Measurements from ENCODE around the gene TEAD1.

The TEAD1 gene

GRCh38 chr11:12673924-12674570 lies at the start of gene TEAD1:
TSS of gene TEAD1 (plus strand) at chr11:12674421.
- intact Hi-C loops (cut with DNase I) = loop anchor here (5.0 to 10.0 kb wide), 2 partner anchors 151 to 342 kb away; no protein-coding TSS in a partner anchor
- peak; percentile 92 to 100 (median 98) for DNase-seq

- intact Hi-C loops (cut with DNase I) = no loop called here
- DNase-seq = no peak
These were observed 49.6 kb upstream of the TEAD1 start for GRCh38 chr11:12624595-12624994.

- intact Hi-C loops (cut with DNase I) = no loop called here
- no peak for DNase-seq
These were observed 48.7 kb upstream of the TEAD1 start for GRCh38 chr11:12625438-12626071.

- intact Hi-C loops (cut with DNase I) = no loop called here
- DNase-seq = no peak
These were observed 47.6 kb upstream of the TEAD1 start for GRCh38 chr11:12626616-12627015.

GRCh38 chr11:12628314-12628713 lies 45.9 kb upstream of the TEAD1 start:
- no peak for DNase-seq
- intact Hi-C loops (cut with DNase I) = no loop called here

- intact Hi-C loops (cut with DNase I) = no loop called here
- no peak for DNase-seq
These were observed 44.5 kb upstream of the TEAD1 start for GRCh38 chr11:12629601-12630313.

- DNase-seq = no peak
- intact Hi-C loops (cut with DNase I) = no loop called here
These were observed 42.6 kb upstream of the TEAD1 start for GRCh38 chr11:12631651-12632050.

GRCh38 chr11:12634329-12634728 lies 39.9 kb upstream of the TEAD1 start:
- DNase-seq = no peak
- intact Hi-C loops (cut with DNase I) = no loop called here

GRCh38 chr11:12636871-12637410 lies 37.3 kb upstream of the TEAD1 start:
- intact Hi-C loops (cut with DNase I) = no loop called here
- no peak for DNase-seq

GRCh38 chr11:12639388-12639787 lies 34.8 kb upstream of the TEAD1 start:
- intact Hi-C loops (cut with DNase I) = no loop called here
- DNase-seq = no peak

- DNase-seq = no peak
- intact Hi-C loops (cut with DNase I) = no loop called here
These were observed 33.9 kb upstream of the TEAD1 start for GRCh38 chr11:12640355-12640754.

- DNase-seq = no peak
- intact Hi-C loops (cut with DNase I) = no loop called here
These were observed 33.0 kb upstream of the TEAD1 start for GRCh38 chr11:12640926-12641849.

- DNase-seq = no peak
These were observed 32.2 kb upstream of the TEAD1 start for GRCh38 chr11:12642040-12642439.

GRCh38 chr11:12642806-12643428 lies 31.3 kb upstream of the TEAD1 start:
- intact Hi-C loops (cut with DNase I) = no loop called here
- DNase-seq = no peak

More at GRCh38 chr11:12642040-12642439, 32.2 kb upstream of the TEAD1 start:
- intact Hi-C loops (cut with DNase I) = no loop called here

- no peak for DNase-seq
- intact Hi-C loops (cut with DNase I) = no loop called here
These were observed 27.7 kb upstream of the TEAD1 start for GRCh38 chr11:12646478-12646877.

- no peak for DNase-seq
- intact Hi-C loops (cut with DNase I) = no loop called here
These were observed 20.5 kb upstream of the TEAD1 start for GRCh38 chr11:12653729-12654128.

GRCh38 chr11:12655842-12656241 lies 18.4 kb upstream of the TEAD1 start:
- intact Hi-C loops (cut with DNase I) = loop anchor here (5.0 kb wide), 1 partner anchor 54 kb away; no protein-coding TSS in a partner anchor
- DNase-seq = no peak

GRCh38 chr11:12657336-12657735 lies 16.9 kb upstream of the TEAD1 start:
- intact Hi-C loops (cut with DNase I) = loop anchor here (5.0 kb wide), 1 partner anchor 55 kb away; no protein-coding TSS in a partner anchor
- no peak for DNase-seq

GRCh38 chr11:12657981-12658380 lies 16.2 kb upstream of the TEAD1 start:
- DNase-seq = no peak
- intact Hi-C loops (cut with DNase I) = loop anchor here (5.0 kb wide), 1 partner anchor 56 kb away; no protein-coding TSS in a partner anchor

Data from posterior cingulate gyrus (tissue), 11 donors.